Right renal cortex interstitium (tissue), 3 donors: Measurements from ENCODE around the gene AGPAT1. TPM values are rescaled to one million over a fixed set of nuclear protein-coding genes. Genes with fewer than 3 reads are reported as not detected.
A peak's percentile ranks its signal among the peaks of the same experiment; 100 is the strongest.

Experiments
- DNase-seq, 3 donors: peaks; one replicate each; pipeline ENCODE4 v3.0.0-alpha.2; 2013; ENCODE audit warnings: low read depth in 3 of 3, low spot score in 2 of 3
- polyA plus RNA-seq, 3 donors: library from polyadenylated mRNA; unstranded; fragments of 120-200 nt; gene quantifications; one replicate each; pipeline ENCODE4 v1.2.1, GENCODE V29; 2013; ENCODE audit not compliant: insufficient read length in 3 of 3

Gene AGPAT1
- polyA plus RNA-seq, 3 donors = 93.5 to 106 (median 99.4) TPM

- DNase-seq = no peak
These were observed 48.5 kb downstream of the AGPAT1 start for GRCh38 chr6:32127409-32127716.

- DNase-seq = no peak
These were observed 49.0 kb downstream of the AGPAT1 start for GRCh38 chr6:32126880-32127279.

GRCh38 chr6:32123681-32124080 lies 52.2 kb downstream of the AGPAT1 start:
- no peak for DNase-seq

- DNase-seq = no peak
These were observed 55.3 kb downstream of the AGPAT1 start for GRCh38 chr6:32120573-32121059.

- DNase-seq = peak in 1 of 3 donors; percentile 56
These were observed 56.9 kb downstream of the AGPAT1 start for GRCh38 chr6:32118782-32119628.

Other genes starting within 250 kb of the AGPAT1 start
- 1 to 10 TPM; 3.3 to 4.3 (median 4.0) TPM for gene C2, start 248.4 kb downstream of the AGPAT1 start, polyA plus RNA-seq
- 10 to 100 TPM in 1 of 3 donors, 1 to 10 TPM in 2; 5.0 to 17.5 (median 5.7) TPM for gene CFB, start 230.0 kb downstream of the AGPAT1 start, polyA plus RNA-seq
- gene NELFE, start 217.1 kb downstream of the AGPAT1 start, polyA plus RNA-seq = 10 to 100 TPM; 90.8 to 94.0 (median 92.7) TPM
- gene SKIC2, start 216.9 kb downstream of the AGPAT1 start, polyA plus RNA-seq = 10 to 100 TPM; 35.7 to 49.2 (median 37.6) TPM
- gene DXO, start 203.9 kb downstream of the AGPAT1 start, polyA plus RNA-seq = 10 to 100 TPM; 25.7 to 26.8 (median 26.0) TPM
- 10 to 100 TPM; 10.9 to 22.9 (median 13.1) TPM for gene C4A, start 194.0 kb downstream of the AGPAT1 start, polyA plus RNA-seq
- gene C4B, start 161.3 kb downstream of the AGPAT1 start, polyA plus RNA-seq = 10 to 100 TPM; 12.0 to 24.1 (median 14.0) TPM
- 1 to 10 TPM in 1 of 3 donors, under 1 TPM in 2; 0.55 to 1.3 (median 0.58) TPM for gene CYP21A2, start 137.7 kb downstream of the AGPAT1 start, polyA plus RNA-seq
- 1 to 10 TPM; 2.4 to 2.7 (median 2.5) TPM for gene TNXB, start 66.7 kb downstream of the AGPAT1 start, polyA plus RNA-seq
- gene ATF6B, start 47.8 kb downstream of the AGPAT1 start, polyA plus RNA-seq = 10 to 100 TPM; 83.2 to 94.0 (median 84.1) TPM
- 1 to 10 TPM; 7.0 to 7.5 (median 7.5) TPM for gene FKBPL, start 45.8 kb downstream of the AGPAT1 start, polyA plus RNA-seq
- 1 to 10 TPM; 2.0 to 2.5 (median 2.1) TPM for gene PRRT1, start 24.1 kb downstream of the AGPAT1 start, polyA plus RNA-seq
- gene PPT2, start 21.9 kb downstream of the AGPAT1 start, polyA plus RNA-seq = 10 to 100 TPM; 28.5 to 32.0 (median 28.8) TPM
- gene EGFL8, start 11.5 kb downstream of the AGPAT1 start, polyA plus RNA-seq = 10 to 100 TPM; 13.7 to 16.5 (median 16.3) TPM
- 100 to 1,000 TPM in 1 of 3 donors, 10 to 100 TPM in 2; 93.0 to 113 (median 98.6) TPM for gene RNF5, start 2.3 kb upstream of the AGPAT1 start, polyA plus RNA-seq
- 10 to 100 TPM in 2 of 3 donors, 1 to 10 TPM in 1; 8.6 to 15.8 (median 10.8) TPM for gene AGER, start 8.2 kb upstream of the AGPAT1 start, polyA plus RNA-seq
- 100 to 1,000 TPM; 150 to 165 (median 155) TPM for gene PBX2, start 14.1 kb upstream of the AGPAT1 start, polyA plus RNA-seq
- 1 to 10 TPM; 7.7 to 9.9 (median 8.4) TPM for gene GPSM3, start 16.6 kb upstream of the AGPAT1 start, polyA plus RNA-seq
- 10 to 100 TPM; 13.2 to 16.5 (median 14.1) TPM for gene NOTCH4, start 48.0 kb upstream of the AGPAT1 start, polyA plus RNA-seq
- gene TSBP1, start 195.8 kb upstream of the AGPAT1 start, polyA plus RNA-seq = not detected
- 1 to 10 TPM in 1 of 3 donors, under 1 TPM in 2; 0.16 to 1.3 (median 0.37) TPM for gene BTNL2, start 231.1 kb upstream of the AGPAT1 start, polyA plus RNA-seq